Endothelial cell of umbilical vein (primary cell): ENCODE data around the gene HIVEP3. TPM values are rescaled to one million over a fixed set of nuclear protein-coding genes. Genes with fewer than 3 reads are reported as not detected.

Experiments used
- BruUV-seq: library from RNA; stranded (reverse); fragments of 400-500 nt; replicated peaks from 2 replicates; lab custom pipeline; 2021; lab: Mats Ljungman, UMichigan
- CTCF ChIA-PET: fragments of 300-600, 350-600 bp; sonication (Branson Sonifier 250); formaldehyde crosslinking; loops from one replicate; lab custom pipeline; 2021; ENCODE audit warnings: antibody characterized with exemption, inconsistent platforms; lab: Charles Lee
- POLR2A ChIA-PET: fragments of 300-600, 350-600 bp; sonication (Branson Sonifier 250); formaldehyde crosslinking; loops from one replicate; lab custom pipeline; 2021; ENCODE audit warnings: antibody characterized with exemption, inconsistent platforms; lab: Charles Lee
- DNase-seq: peaks from one replicate; pipeline ENCODE4 v3.0.0-alpha.2; 2011; ENCODE audit warnings: low read depth, low spot score
- FAIRE-seq: peaks from 2 replicates; lab custom pipeline; 2011; peaks lifted over from hg19 to GRCh38; lab: Jason Lieb, UNC
- H2AFZ ChIP-seq: 2 replicates; pipeline ENCODE4 v1.6.0; 2012; ENCODE audit warnings: low read depth, low read length, control low read depth, inconsistent platforms
- H3K27ac ChIP-seq: 2 replicates; pipeline ENCODE4 v1.5.1; 2011; ENCODE audit warnings: low read depth, mild to moderate bottlenecking, control low read depth, low read length, moderate library complexity; ENCODE audit not compliant: insufficient read depth
- H3K27me3 ChIP-seq, 2 experiments: 2 replicates each; pipeline versions ENCODE4 v1.6.0 to v1.6.1; 2011; ENCODE audit warnings: low read length in 2 of 2, mixed read lengths in 1 of 2; ENCODE audit not compliant: control insufficient read depth in 2 of 2, insufficient read depth in 2 of 2
- H3K36me3 ChIP-seq, 2 experiments: 2 replicates in 1 of 2; 3 replicates in 1 of 2; pipeline ENCODE4 v1.5.1; 2011; ENCODE audit warnings: low read length in 2 of 2, mild to moderate bottlenecking in 1 of 2, moderate library complexity in 1 of 2; ENCODE audit not compliant: control insufficient read depth in 2 of 2, insufficient read depth in 2 of 2; ENCODE audit errors: extremely low read depth in 1 of 2
- H3K4me1 ChIP-seq: 3 replicates; pipeline ENCODE4 v1.5.1; 2011; ENCODE audit warnings: mild to moderate bottlenecking, low read length; ENCODE audit not compliant: control insufficient read depth, insufficient read depth; ENCODE audit errors: extremely low read depth
- H3K4me2 ChIP-seq: 2 replicates; pipeline ENCODE4 v1.6.1; 2011; ENCODE audit warnings: low read length, control low read depth, mixed read lengths; ENCODE audit not compliant: insufficient read depth
- H3K4me3 ChIP-seq, 3 experiments: fragments of 200-600 bp in 1 of 3; sonication (generic), shearing (Covaris generic) in 1 of 3; replicated peaks in 1 of 3; 2 replicates each; pipeline ENCODE4 v1.5.1; 2011 to 2016; ENCODE audit warnings: control low read depth in 3 of 3, low read length in 3 of 3, mild to moderate bottlenecking in 2 of 3, inconsistent platforms in 1 of 3, low read depth in 1 of 3, moderate library complexity in 1 of 3; ENCODE audit not compliant: insufficient read depth in 1 of 3
- H3K79me2 ChIP-seq: 2 replicates; pipeline ENCODE4 v1.6.0; 2012; ENCODE audit warnings: low read length, inconsistent platforms; ENCODE audit not compliant: control insufficient read depth, insufficient read depth
- H3K9ac ChIP-seq: replicated peaks from 2 replicates; pipeline ENCODE3; 2011; ENCODE audit warnings: low read length, control low read depth; ENCODE audit not compliant: insufficient read depth; ENCODE audit errors: extremely low read depth
- H3K9me1 ChIP-seq: replicated peaks from 3 replicates; pipeline ENCODE4 v1.6.0; 2011; ENCODE audit warnings: mild to moderate bottlenecking, low read length; ENCODE audit not compliant: control insufficient read depth, insufficient read depth; ENCODE audit errors: extremely low read depth
- H3K9me3 ChIP-seq: replicated peaks from 2 replicates; pipeline ENCODE4 v1.5.1; 2012; ENCODE audit warnings: low read length, inconsistent platforms; ENCODE audit not compliant: control insufficient read depth, insufficient read depth
- H4K20me1 ChIP-seq: replicated peaks from 2 replicates; pipeline ENCODE3; 2011; ENCODE audit warnings: mild to moderate bottlenecking, low read length; ENCODE audit not compliant: control insufficient read depth, insufficient read depth; ENCODE audit errors: extremely low read depth
- EZH2 ChIP-seq: IDR thresholded peaks from 2 replicates; pipeline ENCODE4 v1.6.1; 2012; ENCODE audit warnings: borderline replicate concordance, low read depth, mild to moderate bottlenecking, moderate library complexity, low read length, inconsistent platforms; ENCODE audit not compliant: severe bottlenecking
- FOS ChIP-seq: IDR thresholded peaks from 2 replicates; pipeline ENCODE4 v1.6.1; 2011; ENCODE audit warnings: mild to moderate bottlenecking, low read length, moderate library complexity, borderline replicate concordance; ENCODE audit not compliant: insufficient read depth
- GATA2 ChIP-seq: IDR thresholded peaks from 2 replicates; pipeline ENCODE4 v1.7.0; 2011; ENCODE audit warnings: low read depth, mild to moderate bottlenecking, moderate library complexity, mixed read lengths, low read length; ENCODE audit not compliant: insufficient read length, insufficient read depth
- JUN ChIP-seq: IDR thresholded peaks from 2 replicates; pipeline ENCODE4 v1.6.1; 2011; ENCODE audit warnings: borderline replicate concordance, low read depth; ENCODE audit not compliant: insufficient read length, insufficient read depth
- MYC ChIP-seq: IDR thresholded peaks from one replicate; pipeline ENCODE4 v1.6.1; 2011; ENCODE audit warnings: mild to moderate bottlenecking, low read depth, low read length
- POLR2A ChIP-seq: IDR thresholded peaks from 2 replicates; pipeline ENCODE4 v1.6.1; 2012; ENCODE audit warnings: low read depth, mild to moderate bottlenecking, control low read depth, low read length
- POLR2AphosphoS5 ChIP-seq: IDR thresholded peaks from 2 replicates; pipeline ENCODE4 v1.6.1; 2012; ENCODE audit warnings: low read depth, mild to moderate bottlenecking, control low read depth, low read length, moderate library complexity; ENCODE audit not compliant: insufficient read depth
- dilution Hi-C: fragments of 300-500 bp; cut with MboI; formaldehyde crosslinking; loops from one replicate; pipeline ENCODE4 v1.15.0; 2019; ENCODE audit warnings: low sequenced_read_pairs; ENCODE audit not compliant: extremely low pct_ligation_motif_present
- intact Hi-C: fragments of 100-400 bp; cut with micrococcal nuclease; formaldehyde crosslinking; loops from one replicate; pipeline ENCODE4 v1.10.0; 2022
- polyA plus RNA-seq, 4 experiments: library from polyadenylated mRNA; depleted of rRNA in 3 of 4; stranded (reverse) in 3 of 4; unstranded in 1 of 4; fragments of >200 nt; gene quantifications; 2 replicates each; pipeline versions ENCODE4 v1.2.1 to v1.2.3, GENCODE V29; 2011 to 2012; ENCODE audit warnings: missing spikeins in 1 of 4
- total RNA-seq: library from RNA; stranded (reverse); gene quantifications from 2 replicates; pipeline ENCODE4 v1.2.3, GENCODE V29; 2021
- TF ChIP-seq, protein P1 (sequence below), 2 donors: IDR thresholded peaks; 1 replicate in 1 of 2; 2 replicates in 1 of 2; pipeline ENCODE4 v1.5.1; 2011; ENCODE audit warnings: low read length in 2 of 2, mild to moderate bottlenecking in 2 of 2, moderate library complexity in 2 of 2, control low read depth in 1 of 2, inconsistent platforms in 1 of 2, low read depth in 1 of 2; ENCODE audit not compliant: insufficient read depth in 1 of 2; ENCODE audit errors: extremely low read depth in 1 of 2
- TF ChIP-seq, protein P2 (sequence below): IDR thresholded peaks from 2 replicates; pipeline ENCODE4 v1.6.1; 2011; ENCODE audit not compliant: insufficient read depth, insufficient read length

The HIVEP3 gene
- total and polyA plus RNA-seq, 2 donors (not counting 3 experiments of a cell fraction or from before 2014, with no cell fraction given) = 3.4 to 4.0 TPM

DNA sequence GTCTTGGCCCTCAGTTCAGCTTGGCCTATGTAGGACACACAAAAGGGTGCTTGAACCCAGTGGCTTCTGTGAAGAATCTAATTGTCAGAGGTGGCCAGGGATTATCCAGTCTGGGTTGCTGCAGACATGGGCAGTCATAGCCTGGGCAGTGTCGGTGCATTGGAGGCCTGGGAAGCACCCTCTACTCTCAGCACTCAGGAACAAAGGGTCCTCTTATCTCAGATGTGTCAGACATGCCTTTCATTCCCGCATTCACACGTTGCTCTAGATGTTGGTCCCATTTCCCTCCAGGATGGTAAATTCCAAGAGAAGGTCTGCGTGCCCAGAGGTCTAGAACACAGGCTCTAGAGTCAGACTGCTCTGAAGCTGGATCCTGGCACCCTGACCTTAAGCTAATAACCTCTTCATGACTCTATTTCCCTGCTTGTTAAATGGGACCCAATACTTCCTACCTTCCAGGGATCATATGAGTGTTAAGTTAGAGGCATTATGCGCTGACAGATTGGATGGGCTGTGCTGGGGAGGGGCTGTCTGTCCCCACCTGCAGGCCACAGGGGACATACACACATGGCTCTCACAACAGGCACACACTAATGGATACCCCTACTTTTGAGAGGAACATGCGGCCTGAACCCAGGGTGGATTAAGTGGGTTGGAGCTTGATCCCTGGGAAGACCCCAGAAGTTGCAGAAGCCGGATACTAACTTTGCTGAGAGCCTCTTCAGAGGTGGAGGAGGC, 417.8 kb downstream of the HIVEP3 start:
- H3K4me2 ChIP-seq = no peak overlapping the region
- H3K79me2 ChIP-seq = no peaks in the 10 kb centered on the region
- peaks cover 14% of the 10 kb centered on the region for H3K4me1 ChIP-seq
- TF ChIP-seq JUN (no peak), FOS (no peak), MYC (no peak), POLR2AphosphoS5 (no peak), EZH2 (no peak), POLR2A (no peak), GATA2 (no peak)
- TF ChIP-seq, protein P1, sequence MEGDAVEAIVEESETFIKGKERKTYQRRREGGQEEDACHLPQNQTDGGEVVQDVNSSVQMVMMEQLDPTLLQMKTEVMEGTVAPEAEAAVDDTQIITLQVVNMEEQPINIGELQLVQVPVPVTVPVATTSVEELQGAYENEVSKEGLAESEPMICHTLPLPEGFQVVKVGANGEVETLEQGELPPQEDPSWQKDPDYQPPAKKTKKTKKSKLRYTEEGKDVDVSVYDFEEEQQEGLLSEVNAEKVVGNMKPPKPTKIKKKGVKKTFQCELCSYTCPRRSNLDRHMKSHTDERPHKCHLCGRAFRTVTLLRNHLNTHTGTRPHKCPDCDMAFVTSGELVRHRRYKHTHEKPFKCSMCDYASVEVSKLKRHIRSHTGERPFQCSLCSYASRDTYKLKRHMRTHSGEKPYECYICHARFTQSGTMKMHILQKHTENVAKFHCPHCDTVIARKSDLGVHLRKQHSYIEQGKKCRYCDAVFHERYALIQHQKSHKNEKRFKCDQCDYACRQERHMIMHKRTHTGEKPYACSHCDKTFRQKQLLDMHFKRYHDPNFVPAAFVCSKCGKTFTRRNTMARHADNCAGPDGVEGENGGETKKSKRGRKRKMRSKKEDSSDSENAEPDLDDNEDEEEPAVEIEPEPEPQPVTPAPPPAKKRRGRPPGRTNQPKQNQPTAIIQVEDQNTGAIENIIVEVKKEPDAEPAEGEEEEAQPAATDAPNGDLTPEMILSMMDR (IDR thresholded peaks at IDR 0.05; ENCODE audit: extremely low read depth in 1 of 2, insufficient read depth in 1 of 2, low read depth in 1 of 2, low read length in 2 of 2) = no peak
- TF ChIP-seq, protein P2, sequence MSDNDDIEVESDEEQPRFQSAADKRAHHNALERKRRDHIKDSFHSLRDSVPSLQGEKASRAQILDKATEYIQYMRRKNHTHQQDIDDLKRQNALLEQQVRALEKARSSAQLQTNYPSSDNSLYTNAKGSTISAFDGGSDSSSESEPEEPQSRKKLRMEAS = no peak
- no peak overlapping the region for H3K4me3 ChIP-seq
- H3K9ac ChIP-seq = no peak overlapping the region
- no TSS peak for BruUV-seq
- CTCF ChIA-PET = interaction anchor here (1.8 kb wide), 1 partner anchor 9 kb away, joined by 8 read pairs; no protein-coding TSS in a partner anchor
- dilution Hi-C loops = no loop called here
- H3K27me3 ChIP-seq = no peaks in the 10 kb centered on the region
- H3K9me3 ChIP-seq = no peaks in the 10 kb centered on the region
- no peak overlapping the region for H3K27ac ChIP-seq
- H3K36me3 ChIP-seq = no peaks in the 10 kb centered on the region
- FAIRE-seq = no peak
- H4K20me1 ChIP-seq = no peaks in the 10 kb centered on the region
- no peak for DNase-seq
- POLR2A ChIA-PET = no interaction called here
- H3K9me1 ChIP-seq = no peaks in the 10 kb centered on the region
- H2AFZ ChIP-seq = no peak overlapping the region
- intact Hi-C loops = no loop called here
